Endothelial cell of hepatic sinusoid (primary cell): Measurements from ENCODE around the gene SDHC.
"Not testable (repeated sequence)": the region's sequence is repeated elsewhere in the genome, so short reads cannot be mapped to it uniquely, and the experiment has no call there.

Source experiments
- in situ Hi-C: cut with HindIII; loops from 2 replicates; pipeline ENCODE4 v1.10.0; 2017; ENCODE audit warnings: low sequenced_read_pairs

Gene SDHC

DNA sequence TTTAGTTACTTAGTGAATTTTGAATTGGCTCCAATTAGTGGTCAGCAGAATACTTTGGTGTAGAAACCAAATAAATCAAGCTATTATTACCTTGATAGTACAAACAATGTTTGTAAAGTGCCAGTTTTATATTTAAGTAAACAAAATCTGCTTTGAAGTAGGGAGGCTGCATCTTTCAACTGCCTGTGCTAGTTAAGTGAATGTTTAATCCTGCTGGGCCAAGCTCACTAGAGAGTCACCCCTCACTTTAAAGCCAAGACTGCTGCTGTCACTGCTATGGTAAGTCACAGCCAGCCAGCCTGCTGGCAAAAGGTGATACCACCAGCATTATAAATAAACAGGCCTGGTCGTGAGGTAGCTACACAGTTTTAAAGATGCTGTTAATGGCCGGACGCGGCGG lies 63.8 kb downstream of the SDHC start:
- in situ Hi-C loops, result no loop called here

DNA sequence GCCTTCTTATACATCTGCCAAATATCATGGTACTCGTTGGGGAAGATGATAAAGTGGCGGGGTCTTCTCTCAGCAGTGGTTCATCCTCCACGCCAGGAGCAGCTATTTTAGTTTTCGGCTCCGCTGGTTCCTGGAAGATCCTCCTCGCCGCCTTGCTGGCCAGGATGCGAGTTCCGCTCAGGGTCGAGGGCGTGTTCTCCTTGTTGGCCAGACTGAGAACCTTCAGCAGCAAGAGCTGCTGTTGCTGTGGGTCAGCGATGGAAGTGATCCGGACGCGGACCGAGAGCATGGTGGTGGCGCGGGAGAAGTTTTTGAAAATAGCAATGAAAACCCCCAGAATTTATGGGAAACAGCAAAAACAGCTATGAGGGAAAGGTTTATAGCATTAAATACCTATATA lies 64.9 kb downstream of the SDHC start:
- in situ Hi-C loops, result no loop called here

DNA sequence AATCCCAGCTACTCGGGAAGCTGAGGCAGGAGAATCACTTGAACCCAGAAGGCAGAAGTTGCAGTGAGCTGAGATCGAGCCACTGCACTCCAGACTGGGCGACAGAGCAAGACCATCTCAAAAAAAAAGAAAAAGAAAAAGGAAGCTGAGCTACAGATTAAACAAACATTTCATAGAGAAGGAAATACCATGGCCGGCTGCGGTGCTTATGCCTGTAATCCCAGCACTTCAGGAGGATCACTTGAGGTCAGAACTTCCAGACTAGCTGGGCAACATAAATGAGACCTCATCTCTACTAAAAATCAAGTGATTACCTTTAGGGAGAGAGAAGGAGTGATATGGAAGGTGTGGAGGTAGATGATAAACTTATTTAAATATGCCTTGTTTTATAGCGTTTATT lies 67.5 kb downstream of the SDHC start:
- in situ Hi-C loops, result loop anchor here (5.0 kb wide), 1 partner anchor 174 kb away; no protein-coding TSS in a partner anchor

DNA sequence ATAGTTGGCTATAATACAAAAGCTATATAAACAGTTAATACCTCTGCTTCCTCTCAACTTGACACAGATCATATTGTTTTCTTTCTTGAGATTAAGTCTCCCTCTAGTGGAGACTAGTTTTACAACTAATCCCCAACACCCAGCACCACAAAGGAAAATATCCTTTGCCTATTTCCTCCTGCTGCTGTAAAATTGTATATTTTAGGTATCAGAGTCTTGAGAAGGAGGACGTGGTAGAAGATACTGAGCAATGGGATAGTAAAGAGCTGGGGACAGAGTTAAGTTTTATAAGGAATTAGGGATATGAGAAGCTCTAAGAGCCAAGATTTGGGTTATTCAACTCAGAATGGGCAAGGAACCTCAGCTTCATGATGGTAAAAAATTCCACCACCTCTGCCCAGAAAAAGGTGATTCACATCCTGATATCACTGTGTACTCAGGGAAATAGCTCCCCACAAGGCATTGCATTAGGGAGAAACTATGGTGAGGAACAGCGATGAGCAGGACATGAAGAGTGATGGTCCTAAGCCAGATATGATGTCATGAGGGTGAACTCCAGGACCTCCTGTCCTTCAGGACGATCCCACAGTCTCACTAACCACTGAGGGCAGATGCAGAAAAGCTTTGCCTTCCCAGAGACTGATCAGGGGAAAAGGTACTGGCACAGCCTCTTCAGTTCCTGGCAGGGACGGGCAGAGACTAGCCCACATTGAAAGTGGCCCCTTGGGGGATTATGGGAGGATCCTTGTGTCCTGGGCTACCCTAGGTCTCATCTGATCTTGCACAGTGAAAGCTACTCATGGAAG lies 68.2 kb downstream of the SDHC start:
- in situ Hi-C loops, result loop anchor here (5.0 kb wide), 1 partner anchor 175 kb away; no protein-coding TSS in a partner anchor

DNA sequence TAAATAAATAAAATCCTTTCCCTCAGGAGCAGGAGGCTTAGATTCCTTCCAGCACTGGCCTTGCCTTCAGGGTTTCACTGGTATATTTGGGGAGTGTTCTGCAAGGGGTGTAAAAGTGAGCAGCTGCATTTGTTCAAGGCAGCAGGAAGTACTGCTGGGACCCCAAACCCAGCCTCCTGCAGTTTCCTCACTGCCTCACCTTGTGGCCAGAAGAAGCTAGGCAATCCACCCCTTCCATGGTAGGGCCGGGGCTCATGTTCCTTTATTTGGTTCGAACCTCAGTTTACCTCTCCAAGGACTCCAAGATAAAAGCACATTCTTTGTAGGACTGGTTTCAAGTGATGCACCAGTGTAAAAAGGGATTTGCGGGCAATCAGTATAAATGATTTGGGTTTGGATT lies 74.5 kb downstream of the SDHC start:
- in situ Hi-C loops, result no loop called here

DNA sequence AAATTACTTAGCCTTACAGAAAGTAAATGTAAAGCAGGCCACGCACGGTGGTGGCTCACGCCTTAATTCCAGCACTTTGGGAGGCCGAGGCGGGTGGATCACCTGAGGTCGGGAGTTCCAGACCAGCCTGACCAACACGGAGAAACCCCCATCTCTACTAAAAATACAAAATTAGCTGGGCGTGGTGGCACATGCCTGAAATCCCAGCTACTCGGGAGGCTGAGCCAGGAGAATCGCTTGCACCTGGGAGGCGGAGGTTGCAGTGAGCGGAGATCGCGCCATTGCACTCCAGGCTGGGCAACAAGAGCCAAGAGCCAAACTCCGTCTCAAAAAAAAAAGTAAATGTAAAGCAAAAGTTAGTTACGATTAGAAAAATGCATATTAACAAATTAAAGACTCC lies 75.0 kb downstream of the SDHC start:
- in situ Hi-C loops, result not testable (repeated sequence)

DNA sequence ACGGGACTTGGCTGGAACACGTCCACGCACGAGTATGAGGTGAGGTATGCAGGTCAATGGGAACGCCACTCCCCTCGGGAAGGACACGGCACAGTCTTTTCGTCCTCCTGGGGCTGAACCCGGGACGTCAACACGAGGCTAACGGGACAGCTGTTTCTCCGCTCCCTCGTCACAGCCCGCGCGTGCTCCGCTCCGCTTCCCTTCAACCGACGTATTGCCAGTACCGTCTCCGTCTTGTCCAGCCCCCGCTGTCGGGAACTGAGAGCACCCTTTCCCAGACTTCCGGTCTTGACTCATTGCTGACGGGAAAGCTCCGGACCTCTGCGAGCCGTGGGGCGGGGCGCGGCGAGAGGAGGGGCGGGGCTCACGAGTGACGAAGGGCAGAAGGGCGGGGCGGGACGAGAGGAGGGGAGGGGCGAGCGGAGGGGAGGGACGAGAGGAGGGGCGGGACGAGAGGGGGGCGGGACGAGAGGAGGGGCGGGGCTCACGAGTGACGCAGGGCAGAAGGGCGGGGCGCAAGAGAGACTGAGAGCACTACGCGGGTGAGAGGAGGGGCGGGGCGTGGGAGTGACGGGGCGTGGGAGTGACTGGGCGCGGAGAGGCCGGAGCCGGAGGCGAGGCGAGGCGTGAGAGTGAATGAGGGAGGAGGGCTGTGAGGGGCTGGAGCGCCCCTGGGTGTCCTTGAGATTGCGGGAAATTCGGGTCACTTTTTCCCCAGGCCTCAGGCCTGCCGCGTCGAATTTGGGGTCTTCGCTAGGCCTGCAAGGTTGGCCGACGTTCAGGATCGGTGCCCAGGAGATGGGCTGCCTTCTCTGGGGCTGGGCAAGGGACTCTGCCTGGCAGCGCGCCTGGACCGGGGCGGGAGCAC lies 75.7 kb downstream of the SDHC start:
- in situ Hi-C loops, result no loop called here

DNA sequence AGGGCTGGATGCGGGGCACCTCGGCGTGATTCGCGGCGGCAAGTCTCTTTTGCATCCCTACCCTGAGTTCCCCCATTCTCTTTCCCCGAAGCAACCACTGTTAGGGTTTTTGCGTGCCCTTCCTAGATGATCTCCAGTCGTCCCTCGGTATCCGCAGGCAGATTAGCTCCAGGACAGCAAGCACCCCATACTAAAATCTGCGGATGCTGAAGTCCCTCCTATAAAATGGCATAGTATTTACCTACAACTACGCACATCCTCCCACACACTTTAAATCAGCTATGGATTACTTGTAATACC lies 76.3 kb downstream of the SDHC start:
- in situ Hi-C loops, result no loop called here

DNA sequence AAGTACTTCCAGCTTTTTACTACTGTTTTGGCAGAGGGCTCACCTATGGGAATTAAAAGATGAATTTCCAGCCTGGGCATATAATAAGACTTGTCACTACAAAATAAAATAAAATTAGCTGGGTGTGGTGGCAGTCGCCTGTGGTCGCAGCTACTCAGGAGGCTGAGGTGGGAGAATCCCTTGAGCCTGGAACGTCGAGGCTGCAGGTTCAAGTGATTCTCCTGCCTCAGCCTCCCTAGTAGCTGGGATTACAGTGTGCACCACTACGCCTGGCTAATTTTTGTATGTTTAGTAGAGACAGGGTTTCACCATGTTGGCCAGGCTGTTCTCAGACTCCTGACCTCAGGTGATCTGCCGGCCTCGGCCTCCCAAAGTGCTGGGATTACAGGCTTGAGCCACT lies 77.0 kb downstream of the SDHC start:
- in situ Hi-C loops, result not testable (repeated sequence)

DNA sequence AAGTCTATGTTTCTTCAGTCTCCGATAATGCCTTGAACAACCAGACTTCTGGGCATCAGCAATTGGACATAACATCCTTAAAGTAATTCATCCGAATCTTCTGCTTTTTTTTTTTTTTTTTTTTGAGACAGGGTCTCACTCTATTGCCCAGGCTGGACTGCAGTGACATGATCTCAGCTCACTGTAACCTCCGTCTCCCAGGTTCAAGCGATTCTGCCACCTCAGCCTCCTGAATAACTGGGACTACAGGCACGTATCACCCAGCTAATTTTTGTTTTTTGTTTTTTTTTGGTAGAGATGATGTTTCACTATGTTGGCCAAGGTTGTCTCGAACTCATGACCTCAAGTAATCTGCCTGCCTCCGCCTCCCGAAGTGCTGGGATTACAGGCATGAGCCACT lies 77.4 kb downstream of the SDHC start:
- in situ Hi-C loops, result no loop called here

DNA sequence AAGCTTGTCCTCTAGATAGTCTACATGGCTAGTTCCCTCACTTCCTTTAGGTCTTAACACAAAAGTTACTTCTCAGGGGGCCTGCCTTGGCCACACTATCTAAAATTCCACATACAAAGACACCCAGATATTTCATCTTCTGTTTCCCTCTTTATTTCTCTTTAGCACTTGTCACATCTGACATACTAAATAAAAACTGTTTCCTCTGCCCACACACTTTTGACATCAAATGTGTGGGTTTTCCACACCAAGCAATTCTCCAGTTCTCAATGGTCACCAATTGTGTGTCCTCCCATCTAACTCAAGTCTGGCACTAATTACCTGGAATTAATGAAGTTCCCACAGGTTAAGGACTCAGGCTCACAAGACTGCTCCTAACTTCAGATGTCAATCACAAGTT lies 79.0 kb downstream of the SDHC start:
- in situ Hi-C loops, result no loop called here

DNA sequence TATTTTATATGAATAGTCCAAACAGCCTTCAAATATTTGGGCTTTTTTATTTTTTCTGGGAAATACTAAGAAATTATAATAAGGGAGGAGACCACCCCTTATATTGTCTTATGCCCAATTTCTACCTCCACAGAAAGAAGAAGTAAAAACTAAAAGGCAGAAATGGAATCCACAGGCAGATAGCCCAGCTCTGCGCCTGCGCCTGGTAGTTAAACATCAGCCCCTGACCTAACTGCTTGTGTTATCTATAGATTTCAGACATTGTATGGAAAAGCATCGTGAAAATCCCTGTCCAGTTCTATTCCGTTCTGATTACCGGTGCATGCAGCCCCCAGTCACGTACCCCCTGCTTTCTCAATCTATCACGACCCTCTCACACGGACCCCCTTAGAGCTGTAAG lies 82.9 kb downstream of the SDHC start:
- in situ Hi-C loops, result not testable (repeated sequence)

DNA sequence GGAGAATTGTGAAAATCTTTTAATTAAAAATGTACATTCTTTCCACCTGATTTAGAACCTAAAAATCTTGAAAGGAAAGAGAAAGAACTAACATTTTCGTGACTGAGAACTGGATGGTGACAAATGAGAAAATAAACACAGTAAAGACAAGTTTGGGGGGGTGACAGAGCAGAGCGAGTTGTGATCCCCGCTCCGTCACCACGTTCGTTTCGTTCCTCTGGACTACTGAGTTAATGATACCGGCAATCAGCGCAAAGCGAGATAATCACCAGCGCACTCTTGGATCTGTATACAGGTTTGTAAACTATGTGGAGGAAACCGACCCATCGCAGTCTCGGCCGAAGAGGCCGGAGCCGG lies 84.7 kb downstream of the SDHC start:
- in situ Hi-C loops, result no loop called here

DNA sequence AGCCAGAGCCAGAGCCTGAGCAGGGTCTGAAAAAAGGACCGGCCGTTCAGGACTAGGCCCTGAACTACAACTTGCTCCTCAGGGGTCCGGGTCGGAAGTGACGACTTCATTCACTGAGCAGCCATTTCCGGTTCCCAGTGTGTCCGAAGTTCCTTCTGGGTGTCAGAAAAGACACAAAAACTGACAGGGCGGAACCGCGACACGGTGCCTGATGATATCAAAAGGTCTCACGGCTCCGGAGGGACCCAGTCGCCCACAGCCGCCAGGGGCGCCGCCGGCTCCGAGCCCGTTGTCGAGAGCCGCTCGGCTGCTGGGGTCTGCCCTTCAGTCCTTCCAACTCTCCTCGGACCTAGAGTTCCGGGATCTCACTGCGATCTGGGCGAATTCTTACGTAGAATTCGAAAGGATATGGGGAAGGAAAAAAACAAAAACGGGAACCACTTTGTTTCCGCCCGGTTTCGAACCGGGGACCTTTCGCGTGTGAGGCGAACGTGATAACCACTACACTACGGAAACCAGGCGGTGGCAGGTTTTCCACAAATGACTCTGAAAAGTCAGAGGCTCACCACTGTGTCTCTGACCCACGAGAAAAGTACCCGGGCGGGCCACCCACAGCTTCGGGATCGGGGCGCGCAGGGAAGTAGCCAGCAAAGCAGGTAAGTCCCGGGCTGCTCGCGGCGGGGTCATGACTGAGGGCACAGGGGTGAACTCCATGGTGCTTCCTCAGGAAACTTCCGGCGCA lies 85.2 kb downstream of the SDHC start:
- in situ Hi-C loops, result no loop called here

DNA sequence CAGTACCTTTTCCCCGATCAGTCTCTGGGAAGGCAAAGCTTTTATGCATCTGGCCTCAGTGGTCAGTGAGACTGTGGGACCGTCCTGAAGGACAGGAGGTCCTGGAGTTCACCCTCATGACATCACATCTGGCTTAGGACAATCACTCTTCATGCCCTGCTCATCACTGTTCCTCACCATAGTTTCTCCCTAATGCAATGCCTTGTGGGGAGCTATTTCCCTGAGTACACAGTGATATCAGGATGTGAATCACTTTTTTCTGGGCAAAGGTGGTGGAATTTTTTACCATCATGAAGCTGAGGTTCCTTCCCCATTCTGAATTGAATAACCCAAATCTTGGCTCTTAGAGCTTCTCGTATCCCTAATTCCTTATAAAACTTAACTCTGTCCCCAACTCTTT lies 88.3 kb downstream of the SDHC start:
- in situ Hi-C loops, result no loop called here

DNA sequence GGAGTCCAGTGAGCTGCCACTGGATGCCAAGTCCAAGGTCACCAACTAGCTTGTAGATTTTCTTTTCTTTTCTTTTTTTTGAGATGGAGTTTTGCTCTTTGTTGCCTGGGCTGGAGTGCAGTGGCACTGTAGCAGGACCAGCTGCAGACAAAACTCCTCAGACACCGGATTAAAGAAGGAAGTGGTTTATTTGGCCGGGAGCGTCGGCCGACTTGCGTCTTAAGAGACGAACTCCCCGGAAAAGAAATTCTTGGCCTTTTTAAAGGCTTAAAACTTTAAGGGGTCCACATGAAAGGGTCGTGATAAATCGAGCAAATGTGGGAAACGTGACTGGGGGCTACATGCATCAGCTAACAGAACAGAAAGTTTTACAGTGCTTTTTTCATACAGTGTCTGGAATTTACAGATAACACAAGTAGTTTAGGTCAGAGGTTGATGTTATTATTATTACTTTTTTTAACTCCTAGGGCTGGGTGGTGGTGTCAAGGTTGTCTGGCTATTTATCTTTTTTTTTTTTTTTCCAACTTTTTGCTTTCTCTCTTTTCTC lies 89.9 kb downstream of the SDHC start:
- in situ Hi-C loops, result no loop called here

DNA sequence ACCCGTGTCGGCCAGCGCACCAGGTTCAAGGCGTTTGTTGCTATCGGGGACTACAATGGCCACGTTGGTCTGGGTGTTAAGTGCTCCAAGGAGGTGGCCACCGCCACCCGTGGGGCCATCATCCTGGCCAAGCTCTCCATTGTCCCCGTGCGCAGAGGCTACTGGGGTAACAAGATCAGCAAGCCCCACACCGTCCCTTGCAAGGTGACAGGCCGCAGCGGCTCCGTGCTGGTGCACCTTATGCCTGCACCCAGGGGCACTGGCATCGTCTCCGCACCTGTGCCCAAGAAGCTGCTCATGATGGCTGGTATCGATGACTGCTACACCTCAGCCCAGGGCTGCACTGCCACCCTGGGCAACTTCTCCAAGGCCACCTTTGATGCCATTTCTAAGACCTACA lies 92.4 kb downstream of the SDHC start:
- in situ Hi-C loops, result not testable (repeated sequence)

DNA sequence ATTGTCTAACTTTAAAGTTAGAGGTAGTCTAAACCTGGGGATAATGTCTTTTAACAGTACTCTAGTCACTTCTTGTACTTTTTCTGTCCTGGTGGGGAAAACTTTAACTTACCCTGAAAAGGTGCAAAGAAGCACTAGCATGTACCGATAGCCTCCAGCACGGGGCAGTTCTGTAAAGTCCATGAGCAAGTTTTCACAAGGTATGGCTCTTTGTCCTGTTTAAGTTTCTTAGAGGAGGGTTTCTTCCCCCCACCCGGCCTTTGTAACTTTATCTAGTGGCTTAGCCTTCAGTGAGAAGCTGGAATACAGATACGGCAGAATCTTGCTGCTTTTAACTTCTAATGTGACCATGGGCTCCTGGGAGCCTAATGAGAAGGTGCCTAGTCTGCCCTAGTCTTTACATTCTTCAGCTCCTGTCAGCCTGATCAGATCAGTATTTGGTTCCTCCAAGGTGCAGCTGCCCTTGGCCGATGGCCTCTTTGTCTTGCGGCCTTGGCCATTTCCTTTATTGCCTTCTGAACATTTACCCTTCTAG lies 93.3 kb downstream of the SDHC start:
- in situ Hi-C loops, result no loop called here

DNA sequence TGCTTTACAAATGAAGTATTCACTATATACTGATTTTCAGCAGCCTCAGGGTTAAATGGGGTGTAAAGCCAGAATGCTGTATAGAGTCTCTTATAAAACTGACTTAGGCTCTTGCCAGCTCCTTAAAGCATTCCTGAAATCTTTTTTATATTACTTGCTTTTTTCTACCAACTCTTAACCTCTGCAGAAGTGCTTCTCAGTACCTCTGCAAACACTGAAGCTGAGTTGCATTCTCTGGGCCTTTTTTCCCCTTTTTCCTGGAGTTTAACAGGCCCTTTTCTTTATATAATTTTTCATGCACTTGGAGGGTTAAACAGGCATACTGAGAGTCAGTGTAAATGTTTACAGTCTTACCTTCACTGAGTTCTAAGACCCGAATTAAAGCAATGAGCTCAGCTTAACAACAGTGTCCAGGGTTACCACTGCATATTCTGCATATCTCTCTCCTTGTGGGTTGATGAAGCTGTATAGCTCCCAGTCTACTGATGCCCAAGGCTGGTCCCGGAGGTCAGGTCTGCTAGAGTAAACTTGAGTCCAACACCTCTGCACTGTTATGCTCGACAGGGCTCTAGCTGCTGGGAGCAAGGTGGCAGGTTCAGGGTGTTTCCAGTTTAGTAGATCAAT lies 94.4 kb downstream of the SDHC start:
- in situ Hi-C loops, result no loop called here

DNA sequence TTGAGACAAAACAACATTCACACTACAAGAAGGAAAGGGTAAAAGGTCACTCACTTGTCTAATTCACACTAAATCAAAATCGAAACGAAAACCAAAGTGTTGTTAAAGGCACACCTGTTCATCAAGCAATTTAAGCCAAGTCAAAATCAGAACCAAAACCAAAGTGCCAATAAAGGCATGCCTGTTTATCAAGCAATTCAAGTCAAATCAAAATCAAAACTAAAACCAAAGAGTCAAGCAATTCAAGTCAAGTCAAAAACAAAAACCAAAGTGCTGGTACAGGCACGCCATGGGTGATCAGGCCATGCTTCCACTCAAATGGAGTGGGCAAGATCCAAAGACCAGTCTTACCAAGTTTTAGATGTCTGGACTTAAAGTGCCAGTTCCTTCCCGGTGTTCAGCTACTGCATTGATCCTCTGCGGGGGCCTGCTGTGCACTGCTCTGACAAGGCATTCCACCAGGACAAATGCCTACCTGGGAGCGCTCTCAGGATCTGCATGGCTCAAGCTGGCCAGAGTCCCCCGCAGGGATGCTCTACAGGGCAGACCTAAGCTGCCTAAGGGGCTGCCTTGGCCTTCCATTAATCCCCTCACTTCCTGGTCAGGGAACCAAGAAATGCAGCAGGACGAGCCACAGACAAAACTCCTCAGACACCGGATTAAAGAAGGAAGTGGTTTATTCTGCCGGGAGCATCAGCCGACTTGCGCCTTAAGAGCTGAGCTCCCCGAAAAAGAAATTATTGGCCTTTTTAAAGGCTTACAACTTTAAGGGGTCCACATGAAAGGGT lies 95.9 kb downstream of the SDHC start:
- in situ Hi-C loops, result not testable (repeated sequence)
